Adrenal gland (tissue), 12 donors: Measurements from ENCODE around the gene ZDHHC14. TPM values are rescaled to one million over a fixed set of nuclear protein-coding genes. Genes with fewer than 3 reads are reported as not detected.

ENCODE experiments used
- DNase-seq, 7 donors: peaks; one replicate each; pipeline ENCODE4 v3.0.0-alpha.2; 2019 to 2020
- H3K27ac ChIP-seq, 5 donors: fragments of 200-600 bp; sonication (generic) in 4 of 5; 1 replicate in 3 of 5; 2 replicates in 2 of 5; pipeline versions ENCODE4 v1.5.1 to v1.8.0; 2016 to 2020; ENCODE audit warnings: mild to moderate bottlenecking in 1 of 5
- H3K27me3 ChIP-seq: fragments of 200-600 bp; 2 replicates; pipeline ENCODE4 v1.8.0; 2021
- H3K36me3 ChIP-seq, 2 donors: fragments of 200-600 bp; replicated peaks in 1 of 2; 1 replicate in 1 of 2; 2 replicates in 1 of 2; pipeline versions ENCODE4 v1.5.1 to v1.8.0; 2018 to 2022
- H3K4me1 ChIP-seq, 2 donors: fragments of 200-600 bp; replicated peaks in 1 of 2; 1 replicate in 1 of 2; 2 replicates in 1 of 2; pipeline versions ENCODE4 v1.5.1 to v1.8.0; 2018 to 2021
- H3K4me3 ChIP-seq, 4 donors: fragments of 200-600 bp; sonication (generic) in 3 of 4; one replicate each; pipeline ENCODE4 v1.5.1; 2016 to 2018
- H3K9me3 ChIP-seq, 3 donors: fragments of 200-600 bp; sonication (generic) in 1 of 3; replicated peaks in 1 of 3; 1 replicate in 2 of 3; 2 replicates in 1 of 3; pipeline versions ENCODE4 v1.5.1 to v1.8.0; 2016 to 2021
- CTCF ChIP-seq, 6 experiments: fragments of 450-650 bp in 4 of 6; fragments of 200-600 bp in 2 of 6; sonication (generic) in 1 of 6; IDR thresholded peaks; 1 replicate in 5 of 6; 2 replicates in 1 of 6; pipeline versions ENCODE4 v1.5.1 to v1.8.0; 2016 to 2021; ENCODE audit warnings: antibody characterized with exemption in 6 of 6, mild to moderate bottlenecking in 2 of 6, moderate library complexity in 1 of 6
- POLR2A ChIP-seq, 2 donors: fragments of 450-650 bp; IDR thresholded peaks; one replicate each; pipeline ENCODE4 v1.6.1; 2017; ENCODE audit warnings: antibody characterized with exemption in 2 of 2, mild to moderate bottlenecking in 2 of 2, moderate library complexity in 1 of 2
- WGBS, 4 donors: extraction: QIAGEN DNeasy Blood & Tissue Kit in 2 of 4; methylation state at CpG; one replicate each; pipeline versions ENCODE4 v1.1.5 to v1.1.7; 2013 to 2017; 5-methylcytosine and 5-hydroxymethylcytosine counted together
- intact Hi-C, 2 donors: fragments of 100-400 bp; cut with DNase I; formaldehyde crosslinking; loops; one replicate each; pipeline versions ENCODE4 v1.14.1 to v1.15.0; 2022 to 2023
- polyA plus RNA-seq, 3 donors: library from polyadenylated mRNA; stranded (reverse); fragments of 200-250 nt in 2 of 3; fragments of 350-450 nt in 1 of 3; fragmentation: Illumina TruSeq in 1 of 3; extraction: RNeasy Lipid Tissue Mini Kit (QIAGEN cat#74804) in 1 of 3; gene quantifications; one replicate each; pipeline ENCODE4 v1.2.3, GENCODE V29; 2013 to 2014
- total RNA-seq, 9 donors: library from RNA; depleted of rRNA in 4 of 9; stranded (reverse); fragments of >200 nt in 4 of 9; fragments of 120-200 nt in 1 of 9; fragmentation: NEBNext Ultra II Directional in 1 of 9; extraction: Animal tissue kit (Norgen Biotek cat#: 25700) in 1 of 9; gene quantifications; one replicate each; pipeline versions ENCODE4 v1.1.0 to v1.2.4, GENCODE V29; 2013 to 2023
- donor health status: healthy with polysubstance abuse.
- donor health status: Bipolar disorder and iron deficiency.
- donor health status: DM: yes; HTN: yes; CAD: no.
- donor health status: DM: no; HTN: no; CAD: no.
- donor health status: DM: no; HTN: no; CAD: no.
- donor health status: DM: yes; HTN: yes; CAD: no.

The ZDHHC14 gene
- total and polyA plus RNA-seq, 12 donors: 3.8 to 14.3 (median 8.8) TPM

- intact Hi-C loops: loop anchor here in 1 of 2 donors (10.0 kb wide), 2 partner anchors 46 to 294 kb away; no protein-coding TSS in a partner anchor
- no peaks in the 10 kb centered on the region for H3K27me3 ChIP-seq
- no peaks in the 10 kb centered on the region for H3K9me3 ChIP-seq
- DNase-seq: no peak
- H3K4me1 ChIP-seq: peaks cover 1 to 3% of the 10 kb centered on the region in 2 donors
- 91 to 92% (median 91%) methylated on average over 14 to 16 of the region's 16 CpGs for WGBS, 4 donors
- H3K27ac ChIP-seq: no peak overlapping the region
- H3K4me3 ChIP-seq: no peak overlapping the region
- H3K36me3 ChIP-seq: no peaks in the 10 kb centered on the region
- no peak for TF ChIP-seq POLR2A (IDR thresholded peaks at IDR 0.05)
- no peak for TF ChIP-seq CTCF (IDR thresholded peaks at IDR 0.05)
Measured at GRCh38 chr6:157608221-157609075, 227.5 kb downstream of the ZDHHC14 start.

GRCh38 chr6:157609117-157609516, 228.1 kb downstream of the ZDHHC14 start:
- TF ChIP-seq POLR2A (IDR thresholded peaks at IDR 0.05) (no peak), CTCF (IDR thresholded peaks at IDR 0.05) (no peak)
- 91 to 98% (median 97%) methylated on average over 6 of the region's 6 CpGs for whole genome bisulfite sequencing, 4 donors
- no peak for DNase-seq

GRCh38 chr6:157609556-157609955, 228.6 kb downstream of the ZDHHC14 start:
- TF ChIP-seq CTCF (IDR thresholded peaks at IDR 0.05) (no peak), POLR2A (IDR thresholded peaks at IDR 0.05) (no peak)
- Histone ChIP-seq H3K4me1 (peaks cover 3 to 9% of the 10 kb centered on the region in 2 donors), H3K36me3 (no peaks in the 10 kb centered on the region), H3K9me3 (no peaks in the 10 kb centered on the region), H3K27me3 (no peaks in the 10 kb centered on the region), H3K4me3 (no peak overlapping the region), H3K27ac (no peak overlapping the region)
- intact Hi-C loops: loop anchor here in 1 of 2 donors (10.0 kb wide), 2 partner anchors 45 to 295 kb away; no protein-coding TSS in a partner anchor
- DNase-seq: no peak
- WGBS, 4 donors: 93 to 100% (median 97%) methylated on average over 3 of the region's 3 CpGs

More at GRCh38 chr6:157609117-157609516, 228.1 kb downstream of the ZDHHC14 start:
- Histone ChIP-seq H3K36me3 (no peaks in the 10 kb centered on the region), H3K4me3 (no peak overlapping the region), H3K27me3 (no peaks in the 10 kb centered on the region), H3K4me1 (peaks cover 3 to 9% of the 10 kb centered on the region in 2 donors), H3K9me3 (no peaks in the 10 kb centered on the region), H3K27ac (no peak overlapping the region)
- intact Hi-C loops: loop anchor here in 1 of 2 donors (10.0 kb wide), 2 partner anchors 46 to 294 kb away; no protein-coding TSS in a partner anchor

GRCh38 chr6:157610451-157610999, 229.5 kb downstream of the ZDHHC14 start:
- WGBS, 4 donors: 88 to 92% (median 90%) methylated on average over 9 of the region's 9 CpGs
- H3K9me3 ChIP-seq: no peaks in the 10 kb centered on the region
- H3K36me3 ChIP-seq: no peaks in the 10 kb centered on the region
- intact Hi-C loops: no loop called here
- H3K4me3 ChIP-seq: no peak overlapping the region
- H3K27me3 ChIP-seq: no peaks in the 10 kb centered on the region
- H3K27ac ChIP-seq: no peak overlapping the region
- no peak for DNase-seq
- TF ChIP-seq POLR2A (IDR thresholded peaks at IDR 0.05) (no peak), CTCF (IDR thresholded peaks at IDR 0.05) (no peak)
- peaks cover 3 to 9% of the 10 kb centered on the region in 2 donors for H3K4me1 ChIP-seq
